GM18520 (cell line): ENCODE data around the gene MYRIP.

Experiments
- ATAC-seq: cut with Tn5 transposase; IDR thresholded peaks from one replicate; pipeline ENCODE4 v1.9.1; 2021; ENCODE audit not compliant: unreplicated experiment

The MYRIP gene

DNA sequence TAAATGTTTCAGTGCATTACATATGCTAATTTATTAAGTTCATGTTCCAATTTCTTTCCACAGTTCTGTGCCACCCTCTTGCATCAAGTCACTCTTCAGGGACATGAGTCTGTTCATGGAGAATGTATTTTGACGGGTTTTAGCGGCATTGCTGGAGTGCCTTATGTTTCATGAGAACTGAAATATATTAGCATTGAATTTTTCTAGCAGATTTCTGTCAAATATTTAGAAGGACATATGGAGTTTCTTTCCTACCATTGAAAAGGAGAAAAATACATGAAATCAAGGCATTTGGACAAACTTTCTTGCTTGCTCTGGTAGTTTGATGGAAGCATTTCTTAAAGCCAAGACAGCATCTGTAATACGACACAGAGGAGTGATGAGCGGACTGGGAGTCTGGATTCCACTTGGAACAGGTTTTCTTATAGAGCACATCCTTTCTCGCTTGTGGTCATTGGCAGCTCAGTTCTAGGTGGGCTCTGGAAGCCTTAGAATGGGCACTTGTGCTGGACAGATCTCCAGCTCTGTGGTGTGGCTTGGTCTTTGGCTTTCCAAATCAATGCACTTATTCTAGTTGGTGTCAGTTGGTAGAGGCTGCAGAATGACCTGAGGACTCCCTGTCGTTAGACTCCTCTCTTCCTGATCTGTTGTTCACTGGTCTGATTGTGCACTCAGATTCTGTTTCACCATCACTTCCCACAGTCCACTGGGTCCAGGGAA is 415.5 kb downstream of the MYRIP start:
- ATAC-seq: no peak

DNA sequence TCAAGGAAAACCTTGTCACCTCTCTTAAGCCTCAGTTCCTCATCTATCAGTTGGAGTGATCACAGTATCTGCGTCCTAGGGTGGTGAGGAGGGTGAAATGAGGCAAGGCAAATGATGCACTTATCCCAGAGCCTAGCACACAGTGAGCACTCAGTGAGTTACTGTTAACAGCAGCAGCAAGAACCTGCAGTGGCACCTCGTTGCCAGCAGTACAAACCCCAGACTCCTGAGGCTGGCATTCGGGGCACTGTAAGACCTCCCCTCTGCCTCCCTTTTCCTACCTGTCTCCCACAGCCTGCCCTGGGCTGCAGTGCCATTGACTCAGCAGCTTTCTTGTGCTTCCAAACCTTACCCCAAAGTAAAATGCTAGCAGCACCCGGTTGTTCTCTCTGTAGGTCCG is 417.2 kb downstream of the MYRIP start:
- ATAC-seq: no peak

DNA sequence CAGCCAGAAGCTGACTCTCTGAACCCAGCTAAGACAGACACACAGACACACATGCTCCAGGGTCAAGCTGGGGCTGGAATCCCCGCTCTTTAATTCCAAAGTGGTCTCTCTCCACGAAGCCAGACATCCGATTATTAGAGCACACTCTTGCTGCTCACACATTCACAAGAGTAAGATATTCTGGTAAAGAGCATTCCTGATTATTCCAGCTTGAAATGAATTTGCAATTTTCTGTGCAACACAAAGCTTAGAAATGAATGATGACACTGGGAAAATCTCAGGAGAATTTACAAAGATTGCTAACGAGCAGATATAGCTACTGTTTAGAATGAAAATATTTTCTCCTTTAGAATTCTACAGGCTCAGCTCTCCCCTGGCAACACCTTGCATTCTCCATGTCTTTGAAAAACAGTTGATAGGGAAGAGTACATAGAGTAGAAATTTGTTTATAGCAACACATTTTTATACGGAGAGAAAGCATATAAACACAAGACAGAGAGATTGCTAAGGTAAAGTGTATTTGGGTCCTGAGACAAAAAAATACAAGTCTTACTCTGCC is 419.5 kb downstream of the MYRIP start:
- no peak for ATAC-seq

DNA sequence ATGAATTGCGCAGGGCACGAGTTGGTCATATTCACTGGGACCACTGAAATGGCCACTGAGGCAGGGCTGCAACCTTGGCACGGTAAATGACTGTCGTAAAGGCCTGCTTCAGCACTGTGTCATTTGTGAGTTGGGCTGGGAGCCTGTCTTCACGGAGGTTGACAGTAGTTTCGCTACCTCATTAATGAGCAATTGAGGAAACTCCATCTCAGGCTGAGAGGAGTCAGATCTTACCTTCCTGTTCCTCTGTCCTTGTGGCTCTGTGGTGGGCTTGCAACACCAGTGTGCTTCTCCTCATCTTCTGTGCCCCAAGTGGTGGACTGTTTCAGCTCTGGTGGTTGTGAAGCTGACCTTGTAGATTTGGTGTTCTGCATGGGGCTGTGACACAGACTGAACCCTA is 420.0 kb downstream of the MYRIP start:
- ATAC-seq: no peak

DNA sequence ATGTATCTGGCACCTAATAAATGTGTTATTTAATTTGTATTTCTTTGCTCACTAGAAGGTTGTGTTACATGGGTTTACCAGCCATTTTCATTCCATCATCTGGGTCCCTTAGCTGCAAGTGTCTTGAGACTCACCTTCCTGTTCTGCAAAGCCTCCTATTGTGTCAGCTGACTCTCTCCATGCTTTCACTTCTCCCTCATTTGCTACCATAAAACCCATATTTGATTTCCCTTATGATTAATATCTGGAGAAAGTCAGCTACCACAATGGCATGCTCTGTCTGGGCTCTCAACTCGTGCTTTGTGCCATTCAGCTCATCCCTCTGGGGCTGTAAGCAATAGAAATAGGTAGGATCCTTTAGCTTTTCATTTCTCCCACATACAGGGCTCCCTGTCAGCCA is 420.6 kb downstream of the MYRIP start:
- no peak for ATAC-seq

DNA sequence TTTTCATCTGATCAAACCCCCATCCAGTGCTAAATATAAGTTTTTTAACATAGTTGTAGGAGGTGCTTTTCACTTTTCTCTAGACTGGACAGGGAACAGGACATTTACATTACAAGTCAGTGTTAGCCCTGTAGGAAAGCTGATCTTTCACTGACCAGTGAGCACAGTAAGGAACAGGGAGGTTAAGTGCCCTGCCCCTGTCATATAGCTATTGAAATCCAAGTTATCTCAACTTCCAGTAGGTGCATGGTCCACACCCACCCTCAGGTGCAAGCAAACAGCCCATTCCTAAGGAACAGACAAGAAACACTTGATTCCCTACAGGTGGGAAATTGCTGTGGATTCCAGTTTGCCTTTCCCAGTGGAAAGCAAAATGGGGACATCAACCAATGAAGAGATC is 421.0 kb downstream of the MYRIP start:
- ATAC-seq: no peak

DNA sequence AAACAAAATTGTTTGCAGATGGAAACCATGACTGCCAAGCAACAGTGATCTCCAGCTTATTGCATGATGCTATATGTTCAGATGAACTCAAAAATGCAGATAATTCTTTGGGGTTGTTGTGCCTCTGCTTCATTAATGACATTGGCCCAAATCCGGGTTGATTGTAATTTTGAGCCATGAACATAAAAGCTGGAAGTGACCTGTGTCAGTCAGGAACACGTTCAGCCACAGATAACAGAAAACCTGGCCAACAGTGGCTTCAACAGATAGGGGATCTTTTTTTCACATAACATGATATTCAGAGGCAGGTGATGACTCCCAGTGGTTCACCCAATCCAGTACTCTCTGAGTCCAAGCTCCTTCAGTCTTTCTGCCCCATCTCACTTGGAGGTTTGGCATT is 423.2 kb downstream of the MYRIP start:
- ATAC-seq: no peak

DNA sequence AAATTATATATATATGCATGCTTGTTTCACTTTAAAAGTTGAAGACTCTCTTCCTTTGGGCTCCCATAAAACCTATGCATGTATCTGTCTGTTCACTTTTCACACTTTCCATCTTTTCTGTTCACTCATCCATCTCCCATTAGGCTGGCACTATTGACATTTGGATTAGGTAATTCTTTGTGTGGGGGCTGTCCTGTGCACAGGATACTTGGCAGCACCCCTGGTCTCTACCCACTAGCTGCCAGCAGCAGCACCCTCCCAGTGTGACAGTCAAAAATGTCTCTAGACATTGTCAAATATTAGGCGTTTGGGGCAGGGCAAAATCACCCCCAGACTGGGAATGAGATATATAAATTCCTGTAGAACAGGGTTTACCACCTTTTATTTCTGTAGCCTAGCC is 427.8 kb downstream of the MYRIP start:
- ATAC-seq: no peak

DNA sequence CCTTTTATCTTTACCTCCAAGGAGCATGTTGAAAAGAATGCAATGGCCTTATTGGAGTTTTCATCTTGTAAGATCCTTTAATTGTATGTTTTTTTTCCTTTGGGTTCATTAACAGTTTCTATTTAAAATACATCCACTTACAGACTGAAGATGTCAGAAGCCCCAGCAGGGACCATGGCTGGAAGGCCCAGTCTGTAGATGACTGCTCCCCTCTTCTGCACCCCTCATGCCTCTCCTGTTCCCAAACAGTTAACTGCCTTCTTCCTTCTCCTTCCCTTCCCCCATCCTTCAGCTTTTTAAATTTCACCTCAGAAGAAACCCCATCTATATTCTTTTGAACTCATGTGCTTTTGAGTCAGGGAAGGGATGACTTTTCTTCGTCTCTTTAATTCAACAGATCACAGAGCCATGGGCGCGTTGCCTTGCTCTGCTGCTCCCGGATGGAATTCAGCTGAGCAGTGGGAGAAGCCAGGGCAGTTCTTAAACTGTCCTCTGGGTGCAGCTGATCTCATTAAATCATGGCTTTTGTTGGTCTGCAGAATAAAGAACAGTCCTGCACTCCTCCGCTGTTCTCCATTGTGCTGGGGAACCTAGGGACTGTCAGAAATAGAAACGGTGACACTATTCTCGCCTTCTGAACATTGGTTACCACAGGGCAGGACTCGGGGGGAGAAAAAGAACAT is 428.6 kb downstream of the MYRIP start:
- no peak for ATAC-seq

DNA sequence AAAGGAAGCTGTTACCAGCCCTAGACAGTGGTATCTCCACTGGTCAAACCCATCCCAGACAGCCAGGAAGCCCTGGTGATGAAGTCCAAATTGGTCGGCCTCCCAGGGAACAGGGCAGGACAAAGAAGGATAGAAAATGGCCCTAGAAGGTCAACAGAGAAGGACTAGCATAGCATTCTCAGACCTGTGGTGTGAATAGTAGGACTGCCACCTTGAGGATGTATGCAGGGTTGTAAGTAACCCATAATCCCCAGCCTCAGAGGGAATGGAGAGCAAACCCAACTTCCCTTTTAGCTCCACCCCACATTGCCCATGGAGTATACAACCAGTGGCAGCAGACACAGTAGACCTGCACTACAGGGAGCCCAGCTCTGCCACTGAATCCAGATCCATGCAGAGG is 431.5 kb downstream of the MYRIP start:
- ATAC-seq: no peak

DNA sequence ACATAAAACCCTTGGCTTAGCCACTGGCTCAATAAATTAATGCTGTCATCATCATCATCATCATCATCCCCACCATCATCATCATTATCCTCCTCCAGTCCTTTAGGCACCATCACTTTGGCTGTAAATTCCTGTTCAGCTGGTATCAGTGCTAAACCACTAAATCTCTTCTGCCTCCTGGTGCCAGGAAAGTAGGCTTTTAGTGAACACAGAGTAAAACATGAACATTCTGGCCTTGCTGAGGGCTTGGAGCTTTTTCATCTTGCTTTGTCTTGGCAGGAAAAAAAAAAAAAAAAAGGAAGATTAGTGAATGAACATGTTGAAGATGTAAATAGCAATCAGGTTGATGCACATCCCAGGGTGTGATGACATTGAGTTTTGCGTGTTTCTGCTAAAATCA is 432.8 kb downstream of the MYRIP start:
- ATAC-seq: no peak

DNA sequence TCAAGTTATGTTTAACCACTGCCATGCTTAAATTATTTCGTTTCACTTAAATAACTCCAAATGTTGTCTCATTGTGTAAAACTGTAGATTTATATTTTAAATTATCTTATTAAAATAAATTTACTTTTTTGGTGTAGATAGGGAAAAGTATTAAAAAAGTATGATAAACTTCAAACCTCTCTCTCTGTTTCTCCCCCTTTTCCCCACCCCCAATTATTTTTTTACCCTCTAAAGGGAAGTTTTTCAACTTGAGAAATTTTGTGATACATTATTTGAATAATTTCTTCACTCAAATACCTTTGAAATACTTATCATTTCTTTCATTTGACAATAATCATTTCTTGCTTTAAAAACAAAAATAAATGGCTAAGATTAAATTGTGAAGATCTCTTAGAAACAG is 433.2 kb downstream of the MYRIP start:
- no peak for ATAC-seq

DNA sequence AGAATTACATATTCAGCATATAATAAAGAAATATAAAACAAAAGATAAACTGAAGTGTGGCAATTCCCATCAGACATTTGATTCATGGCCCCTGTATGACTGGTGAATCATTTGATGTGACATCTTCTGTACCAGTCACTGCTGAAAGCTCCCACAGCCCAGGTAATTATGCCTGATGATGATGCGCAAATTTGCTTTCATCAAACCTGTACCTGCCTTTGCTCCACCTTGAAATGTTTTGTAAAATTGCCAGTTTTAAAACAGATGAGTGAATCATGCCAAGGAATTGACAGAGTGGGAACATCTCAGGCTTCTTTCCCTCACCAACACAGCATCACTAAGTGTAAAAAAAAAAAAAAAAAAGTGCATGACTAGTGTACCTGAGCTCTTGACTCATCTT is 433.6 kb downstream of the MYRIP start:
- no peak for ATAC-seq

DNA sequence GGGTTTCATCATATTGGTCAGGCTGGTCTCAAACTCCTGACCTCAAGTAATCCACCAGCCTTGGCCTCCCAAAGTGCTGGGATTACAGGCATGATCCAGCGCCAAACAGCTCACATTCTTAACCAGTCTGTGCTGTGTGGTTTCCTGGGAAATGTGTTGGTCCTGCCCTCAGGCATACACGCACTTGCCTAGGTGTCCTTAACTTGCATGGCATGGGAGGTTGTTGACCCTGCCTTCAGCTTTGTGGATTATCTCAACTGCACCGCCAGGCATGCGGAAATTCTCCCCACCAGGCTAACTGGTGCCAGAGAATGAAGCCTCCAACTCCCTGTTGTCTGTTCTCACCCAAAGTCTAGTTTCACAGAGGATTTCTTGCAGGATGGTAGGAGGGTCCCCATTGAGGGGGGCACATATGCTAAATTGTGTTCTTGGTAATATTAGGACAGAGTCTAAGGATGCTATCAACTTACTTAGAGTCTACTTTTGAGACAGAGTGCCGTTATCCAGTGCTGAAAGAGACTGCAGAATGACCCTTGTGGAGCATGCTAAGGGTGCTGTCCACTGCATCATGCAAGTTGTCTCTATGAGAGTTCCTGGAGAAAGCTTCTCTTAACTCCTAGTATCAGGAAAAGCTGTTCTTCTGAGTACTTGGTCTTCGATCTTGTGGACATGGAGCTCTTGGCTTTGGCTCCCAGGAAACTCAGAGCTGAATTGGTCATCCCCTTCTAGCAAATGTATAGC is 438.5 kb downstream of the MYRIP start:
- ATAC-seq: no peak

DNA sequence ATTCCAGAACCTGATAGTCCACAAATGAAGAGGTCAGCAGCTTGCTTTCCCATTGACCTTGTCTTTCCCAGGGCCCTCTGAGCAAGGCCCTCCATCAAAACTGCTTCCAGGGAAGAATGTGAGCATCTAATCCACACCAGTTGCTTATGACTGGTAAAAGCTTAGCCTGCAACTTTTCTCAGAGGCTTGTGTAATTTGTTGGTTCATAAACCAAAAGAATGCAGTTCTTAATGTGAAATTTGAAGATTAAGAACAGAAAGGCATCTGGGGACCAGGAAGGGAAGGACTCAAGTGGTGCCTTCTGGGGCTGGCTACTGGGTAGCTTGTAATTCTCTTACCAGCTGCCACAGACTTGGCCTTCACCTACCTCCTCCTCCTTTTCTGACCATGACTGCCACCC is 439.2 kb downstream of the MYRIP start:
- no peak for ATAC-seq

DNA sequence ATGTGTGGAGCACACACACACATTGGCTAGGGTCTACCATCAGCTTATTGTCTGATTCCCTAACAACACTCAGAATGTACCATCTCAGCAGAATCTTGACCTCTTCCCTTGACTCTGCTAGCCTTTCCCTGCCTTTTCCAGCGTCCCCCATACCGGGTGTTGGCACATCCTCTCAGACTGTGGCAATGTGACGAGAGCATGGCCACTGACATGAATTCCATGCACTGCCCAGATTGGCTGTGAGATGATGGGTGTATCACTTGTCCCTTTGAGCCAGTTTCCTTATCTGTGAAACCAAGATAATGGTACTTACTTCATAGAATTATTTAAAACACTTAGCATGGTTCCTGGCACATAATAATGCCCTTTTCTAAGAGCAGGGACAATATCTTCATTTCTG is 439.8 kb downstream of the MYRIP start:
- no peak for ATAC-seq

DNA sequence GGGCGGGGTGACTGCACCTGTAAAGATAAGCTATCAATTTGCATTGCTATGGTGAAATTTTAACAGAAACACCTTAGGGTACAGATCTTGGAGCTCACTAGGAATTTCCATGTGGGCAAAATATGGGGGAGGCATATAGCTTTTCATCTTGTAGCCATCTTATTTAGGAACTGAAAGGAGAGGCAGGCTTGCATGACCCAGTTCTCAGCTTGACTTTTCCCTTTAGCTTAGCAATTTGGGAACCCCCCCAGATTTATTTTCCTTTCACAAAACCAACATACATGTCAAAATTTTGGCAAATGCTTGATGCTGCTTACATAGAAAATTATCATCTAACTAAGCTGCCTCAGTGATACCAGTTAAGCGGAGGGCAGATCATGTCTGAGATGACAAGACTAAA is 445.1 kb downstream of the MYRIP start:
- no peak for ATAC-seq

DNA sequence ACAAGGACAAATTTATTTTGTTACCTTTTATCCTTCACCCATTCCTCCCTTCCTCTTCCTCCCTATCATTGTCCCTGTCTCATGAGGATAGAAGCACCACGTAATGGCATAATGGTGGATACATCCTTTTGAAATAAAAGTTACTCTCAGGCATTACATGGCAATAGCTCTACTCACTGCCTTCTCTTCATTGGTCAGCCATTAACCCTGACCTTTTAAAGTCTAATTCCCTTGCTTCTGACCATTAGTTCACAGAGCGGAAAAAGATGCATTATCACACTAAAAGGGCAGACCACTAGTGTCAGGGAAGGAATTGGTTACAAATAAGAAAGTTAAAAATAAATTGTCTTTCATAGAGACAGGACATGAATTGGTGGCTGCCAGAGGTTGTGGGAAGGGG is 445.5 kb downstream of the MYRIP start:
- ATAC-seq: no peak

DNA sequence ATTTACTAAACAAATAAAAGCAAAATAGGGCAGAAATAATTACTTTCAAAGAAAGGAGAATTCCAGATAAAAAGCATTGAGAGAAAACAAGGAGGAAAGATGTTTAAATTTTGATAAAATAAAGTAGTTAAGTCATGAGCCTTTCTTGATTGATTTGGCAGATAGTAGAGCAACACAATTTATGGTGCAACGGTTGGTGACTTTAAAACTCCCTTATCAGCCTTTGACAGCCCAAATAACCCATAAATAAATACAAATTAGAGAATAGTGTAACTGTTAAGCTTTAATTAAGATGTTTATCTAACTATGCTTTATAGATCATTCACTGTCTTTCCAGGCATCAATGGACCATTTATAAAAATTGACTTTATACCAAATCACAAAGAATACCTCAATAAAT is 446.1 kb downstream of the MYRIP start:
- no peak for ATAC-seq

DNA sequence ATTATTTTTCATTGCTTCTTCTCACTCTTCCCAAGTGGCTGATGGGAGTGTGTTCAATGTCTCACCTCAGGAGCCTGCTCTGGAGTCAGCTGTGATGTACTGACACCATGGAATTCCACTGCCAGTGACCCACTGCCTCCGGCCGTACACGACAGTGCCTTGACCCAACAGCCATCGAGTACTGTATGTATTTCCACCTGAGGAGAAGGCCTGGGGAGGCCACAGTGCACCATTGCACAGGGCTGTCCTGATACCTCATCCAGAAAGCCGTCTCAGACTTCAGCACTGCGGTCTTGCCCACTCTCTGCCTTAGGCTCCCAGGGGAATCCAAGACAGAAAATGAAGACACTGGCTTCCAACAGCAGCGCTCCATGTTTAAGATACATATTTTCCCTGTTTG is 448.7 kb downstream of the MYRIP start:
- no peak for ATAC-seq

DNA sequence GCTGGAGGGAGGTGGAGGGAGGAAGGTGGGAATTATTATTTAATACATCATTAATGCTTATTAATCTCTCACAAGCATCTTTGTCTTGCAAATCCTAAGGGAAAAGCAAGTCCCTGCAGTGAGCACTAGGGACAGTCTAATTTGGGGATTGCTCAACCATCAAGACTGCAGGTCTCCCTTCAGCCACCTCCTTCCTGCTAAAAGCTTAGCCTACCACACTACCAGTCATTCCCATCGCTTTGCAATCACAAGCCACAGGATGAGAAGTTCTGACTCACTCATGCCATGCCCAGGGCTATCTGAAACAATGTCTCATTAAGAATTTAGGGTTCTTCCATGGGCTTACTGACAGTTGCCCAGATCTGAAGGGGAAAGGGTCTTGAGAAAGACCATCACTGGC is 449.1 kb downstream of the MYRIP start:
- no peak for ATAC-seq

DNA sequence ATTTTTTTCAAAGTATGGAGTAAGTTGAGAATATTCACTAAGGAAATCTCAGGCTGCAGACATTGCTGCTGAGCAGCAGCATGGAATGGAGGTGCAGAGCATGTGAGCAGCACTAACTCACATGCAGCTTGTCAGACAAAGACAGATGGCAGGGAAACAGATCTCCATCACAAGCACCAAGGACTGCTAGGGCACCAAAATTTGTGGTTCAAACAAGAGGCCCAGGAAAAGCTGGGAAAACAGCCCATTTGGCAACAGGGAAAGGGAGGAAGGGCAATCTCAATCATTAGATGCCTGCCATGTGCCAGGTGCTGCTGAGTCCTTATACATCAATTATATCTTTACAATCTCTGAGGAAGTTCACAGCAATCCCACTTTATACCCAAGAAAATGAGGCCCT is 452.9 kb downstream of the MYRIP start:
- no peak for ATAC-seq
